ENCODE results near the gene STRAP. TPM values are rescaled to one million over a fixed set of nuclear protein-coding genes. Genes with fewer than 3 reads are reported as not detected.

The STRAP gene
- total RNA-seq, 1 donor from 2014 or later: 65.4 TPM

GRCh38 chr12:15858353-15858752 is 23.8 kb upstream of the STRAP start:
- DNase-seq (no peak), ATAC-seq (no peak)
- Histone ChIP-seq H3K9me3 (no peaks in the 10 kb centered on the region), H3K36me3 (no peaks in the 10 kb centered on the region), H3K4me1 (no peaks in the 10 kb centered on the region), H3K27me3 (ENCODE audit: low read depth) (no peaks in the 10 kb centered on the region), H3K27ac (no peak overlapping the region), H3K4me3 (no peak overlapping the region)
- no peak for TF ChIP-seq CTCF (IDR thresholded peaks at IDR 0.05)
- intact Hi-C loops (cut with DNase I): loop anchor here (5.0 kb wide), 1 partner anchor 266 kb away; no protein-coding TSS in a partner anchor

- ATAC-seq (no peak), DNase-seq (no peak)
- TF ChIP-seq CTCF (IDR thresholded peaks at IDR 0.05): no peak
- no peaks in the 10 kb centered on the region for H3K4me1 ChIP-seq
- no peaks in the 10 kb centered on the region for H3K36me3 ChIP-seq
- no peaks in the 10 kb centered on the region for H3K9me3 ChIP-seq
- intact Hi-C loops (cut with DNase I): loop anchor here (5.0 kb wide), 1 partner anchor 267 kb away; no protein-coding TSS in a partner anchor
- no peak overlapping the region for H3K4me3 ChIP-seq
- H3K27me3 ChIP-seq (ENCODE audit: low read depth): no peaks in the 10 kb centered on the region
- H3K27ac ChIP-seq: no peak overlapping the region
Measured at GRCh38 chr12:15859116-15859515, 23.1 kb upstream of the STRAP start.

GRCh38 chr12:15861404-15861803 is 20.8 kb upstream of the STRAP start:
- Histone ChIP-seq H3K4me1 (no peaks in the 10 kb centered on the region), H3K36me3 (no peaks in the 10 kb centered on the region), H3K9me3 (no peaks in the 10 kb centered on the region), H3K27ac (no peak overlapping the region), H3K4me3 (no peak overlapping the region), H3K27me3 (ENCODE audit: low read depth) (no peaks in the 10 kb centered on the region)
- no peak for DNase-seq
- intact Hi-C loops (cut with DNase I): no loop called here
- no peak for ATAC-seq
- TF ChIP-seq CTCF (IDR thresholded peaks at IDR 0.05): no peak

- ATAC-seq: no peak
Measured at GRCh38 chr12:15862840-15863239, 19.3 kb upstream of the STRAP start.

GRCh38 chr12:15863372-15863771 is 18.8 kb upstream of the STRAP start:
- Histone ChIP-seq H3K9me3 (no peaks in the 10 kb centered on the region), H3K36me3 (no peaks in the 10 kb centered on the region), H3K4me1 (no peaks in the 10 kb centered on the region), H3K27ac (no peak overlapping the region), H3K4me3 (no peak overlapping the region), H3K27me3 (ENCODE audit: low read depth) (no peaks in the 10 kb centered on the region)
- no peak for DNase-seq
- TF ChIP-seq CTCF (IDR thresholded peaks at IDR 0.05): no peak
- intact Hi-C loops (cut with DNase I): no loop called here
- no peak for ATAC-seq

More at GRCh38 chr12:15862840-15863239, 19.3 kb upstream of the STRAP start:
- Histone ChIP-seq H3K4me3 (no peak overlapping the region), H3K27me3 (ENCODE audit: low read depth) (no peaks in the 10 kb centered on the region), H3K27ac (no peak overlapping the region), H3K4me1 (no peaks in the 10 kb centered on the region), H3K36me3 (no peaks in the 10 kb centered on the region), H3K9me3 (no peaks in the 10 kb centered on the region)
- intact Hi-C loops (cut with DNase I): no loop called here
- TF ChIP-seq CTCF (IDR thresholded peaks at IDR 0.05): no peak
- DNase-seq: no peak

- Histone ChIP-seq H3K27ac (no peak overlapping the region), H3K36me3 (no peaks in the 10 kb centered on the region), H3K27me3 (ENCODE audit: low read depth) (no peaks in the 10 kb centered on the region), H3K4me3 (no peak overlapping the region), H3K9me3 (no peaks in the 10 kb centered on the region), H3K4me1 (no peaks in the 10 kb centered on the region)
- ATAC-seq: peak in 1 of 2 donors; percentile 63
- no peak for TF ChIP-seq CTCF (IDR thresholded peaks at IDR 0.05)
- DNase-seq: no peak
- intact Hi-C loops (cut with DNase I): no loop called here
Measured at GRCh38 chr12:15863984-15864383, 18.2 kb upstream of the STRAP start.

All from lower lobe of right lung (tissue), 2 donors.